CD4-positive, alpha-beta T cell (primary cell): Measurements from ENCODE around the gene MYCN. TPM values are rescaled to one million over a fixed set of nuclear protein-coding genes. Genes with fewer than 3 reads are reported as not detected.

Experiments used
- ATAC-seq: fragments of 200-7000 bp; cut with Tn5 transposase; one replicate; pipeline ENCODE4 v1.10.0; 2022; ENCODE audit warnings: mild to moderate bottlenecking; ENCODE audit not compliant: poor library complexity
- CTCF ChIA-PET: fragments of 350-600 bp; sonication (Branson Sonifier 250); formaldehyde crosslinking; loops from one replicate; lab custom pipeline; 2021; ENCODE audit warnings: antibody characterized with exemption, inconsistent platforms; lab: Charles Lee
- POLR2A ChIA-PET: fragments of 350-600 bp; sonication (Branson Sonifier 250); formaldehyde crosslinking; loops from one replicate; lab custom pipeline; 2021; ENCODE audit warnings: antibody characterized with exemption, inconsistent platforms; lab: Charles Lee
- DNase-seq, 14 experiments: peaks; one replicate each; pipeline ENCODE4 v3.0.0-alpha.2; 2013 to 2020; ENCODE audit warnings: mixed read lengths in 2 of 14
- H3K27ac ChIP-seq, 2 donors: one replicate each; pipeline versions ENCODE4 v1.5.1 to v1.7.0; 2013; ENCODE audit warnings: low read length in 2 of 2, low read depth in 1 of 2, mild to moderate bottlenecking in 1 of 2
- H3K27me3 ChIP-seq, 2 experiments: 1 replicate in 1 of 2; 2 replicates in 1 of 2; pipeline versions ENCODE4 v1.6.1 to v1.7.0; 2013; ENCODE audit warnings: low read length in 2 of 2, control low read depth in 1 of 2, mild to moderate bottlenecking in 1 of 2, moderate library complexity in 1 of 2; ENCODE audit not compliant: insufficient read depth in 2 of 2, control insufficient read depth in 1 of 2
- H3K36me3 ChIP-seq: one replicate; pipeline ENCODE4 v1.6.1; 2013; ENCODE audit warnings: low read length, control low read depth; ENCODE audit not compliant: insufficient read depth
- H3K4me1 ChIP-seq: one replicate; pipeline ENCODE4 v1.6.1; 2013; ENCODE audit warnings: low read length, control low read depth; ENCODE audit not compliant: insufficient read depth
- H3K4me3 ChIP-seq: one replicate; pipeline ENCODE4 v1.5.1; 2013; ENCODE audit warnings: mild to moderate bottlenecking, low read length, moderate library complexity
- H3K9me3 ChIP-seq, 2 experiments: 1 replicate in 1 of 2; 2 replicates in 1 of 2; pipeline versions ENCODE4 v1.6.1 to v1.7.0; 2013; ENCODE audit warnings: low read length in 2 of 2, mild to moderate bottlenecking in 2 of 2, control low read depth in 1 of 2, moderate library complexity in 1 of 2; ENCODE audit not compliant: control insufficient read depth in 1 of 2, insufficient read depth in 1 of 2
- H3K27ac Mint-ChIP-seq: one replicate; pipeline ENCODE4 v1.8.0; 2020; ENCODE audit warnings: mixed read lengths
- H3K27me3 Mint-ChIP-seq: one replicate; pipeline ENCODE4 v1.8.0; 2021; ENCODE audit warnings: mixed read lengths
- H3K36me3 Mint-ChIP-seq: one replicate; pipeline ENCODE4 v1.8.0; 2021; ENCODE audit warnings: low read depth, mixed read lengths
- H3K4me1 Mint-ChIP-seq: one replicate; pipeline ENCODE4 v1.8.0; 2021; ENCODE audit warnings: low read depth, mixed read lengths
- H3K4me3 Mint-ChIP-seq: one replicate; pipeline ENCODE4 v1.8.0; 2020; ENCODE audit warnings: mild to moderate bottlenecking, mixed read lengths
- H3K9me3 Mint-ChIP-seq: one replicate; pipeline ENCODE4 v1.8.0; 2020; ENCODE audit warnings: mixed read lengths
- CTCF ChIP-seq: fragments of 200-600 bp; IDR thresholded peaks from one replicate; pipeline ENCODE4 v1.8.0; 2022; ENCODE audit warnings: antibody characterized with exemption, mild to moderate bottlenecking
- intact Hi-C, 2 experiments: fragments of 100-400 bp; cut with DNase I in 1 of 2; cut with micrococcal nuclease in 1 of 2; formaldehyde crosslinking; loops; one replicate each; pipeline versions ENCODE4 v1.15.1 to v1.9.0; 2023 to 2025; cut with DNase I, micrococcal nuclease
- total RNA-seq, 174 experiments: library from RNA in 2 of 174; stranded (reverse) in 2 of 174; gene quantifications; one replicate each; pipeline ENCODE4 v1.2.3 and lab custom pipeline; 2021 to 2026

The MYCN gene
- total RNA-seq, 2 experiments from 2014 or later: 0.19 TPM; not detected in 1

- DNase-seq: no peak
- Histone ChIP-seq H3K27me3 (peaks cover 11 to 16% of the 10 kb centered on the region in 2 experiments), H3K27ac (no peak overlapping the region), H3K4me1 (peaks cover 16% of the 10 kb centered on the region), H3K36me3 (no peaks in the 10 kb centered on the region), H3K4me3 (no peak overlapping the region), H3K9me3 (peaks cover 0 to 3% of the 10 kb centered on the region in 2 experiments)
- Mint-ChIP-seq H3K27me3 (peaks cover 9% of the 10 kb centered on the region), H3K27ac (no peak overlapping the region), H3K4me3 (no peak overlapping the region), H3K9me3 (no peaks in the 10 kb centered on the region), H3K4me1 (peaks cover 20% of the 10 kb centered on the region), H3K36me3 (no peaks in the 10 kb centered on the region)
- intact Hi-C loops: loop anchor here in 1 of 2 experiments (10.0 kb wide), 1 partner anchor 312 kb away; no protein-coding TSS in a partner anchor
- POLR2A ChIA-PET: no interaction called here
- no peak for ATAC-seq
- CTCF ChIA-PET: no interaction called here
- no peak for TF ChIP-seq CTCF
Observed at GRCh38 chr2:15946983-15947382, 6.6 kb downstream of the MYCN start.

- Histone ChIP-seq H3K4me1 (peaks cover 13% of the 10 kb centered on the region), H3K9me3 (no peaks in the 10 kb centered on the region), H3K27me3 (peaks cover 11 to 13% of the 10 kb centered on the region in 2 experiments), H3K36me3 (no peaks in the 10 kb centered on the region), H3K27ac (no peak overlapping the region), H3K4me3 (no peak overlapping the region)
- DNase-seq (no peak), ATAC-seq (no peak)
- CTCF ChIA-PET: no interaction called here
- POLR2A ChIA-PET: no interaction called here
- no peak for TF ChIP-seq CTCF
- intact Hi-C loops: loop anchor here in 1 of 2 experiments (10.0 kb wide), 1 partner anchor 313 kb away; no protein-coding TSS in a partner anchor
- Mint-ChIP-seq H3K36me3 (no peaks in the 10 kb centered on the region), H3K27me3 (peaks cover 9% of the 10 kb centered on the region), H3K4me1 (peaks cover 20% of the 10 kb centered on the region), H3K4me3 (no peak overlapping the region), H3K27ac (no peak overlapping the region), H3K9me3 (no peaks in the 10 kb centered on the region)
Observed at GRCh38 chr2:15947431-15947830, 7.1 kb downstream of the MYCN start.

- no peaks in the 10 kb centered on the region for H3K36me3 ChIP-seq
- H3K4me3 Mint-ChIP-seq: no peak overlapping the region
- POLR2A ChIA-PET: no interaction called here
Observed at GRCh38 chr2:15948704-15948957, 8.3 kb downstream of the MYCN start.

More at GRCh38 chr2:15948704-15948957, 8.3 kb downstream of the MYCN start:
- Mint-ChIP-seq H3K4me1 (peaks cover 10% of the 10 kb centered on the region), H3K9me3 (no peaks in the 10 kb centered on the region), H3K27me3 (peaks cover under 1% of the 10 kb centered on the region), H3K27ac (no peak overlapping the region), H3K36me3 (no peaks in the 10 kb centered on the region)
- Histone ChIP-seq H3K4me1 (peaks cover 4% of the 10 kb centered on the region), H3K27me3 (peaks cover 6% of the 10 kb centered on the region in 2 experiments), H3K4me3 (no peak overlapping the region), H3K27ac (no peak overlapping the region), H3K9me3 (no peaks in the 10 kb centered on the region)
- CTCF ChIA-PET: no interaction called here
- ATAC-seq (no peak), DNase-seq (no peak)
- TF ChIP-seq CTCF: no peak
- intact Hi-C loops: loop anchor here in 1 of 2 experiments (10.0 kb wide), 1 partner anchor 314 kb away; no protein-coding TSS in a partner anchor
